HG03196 (cell line): ENCODE results near the gene CPLANE2.
A peak's percentile ranks its signal among the peaks of the same experiment; 100 is the strongest.
"Not testable (repeated sequence)": the region's sequence is repeated elsewhere in the genome, so short reads cannot be mapped to it uniquely, and the experiment has no call there.

Experiments used
- ATAC-seq: cut with Tn5 transposase; IDR thresholded peaks from one replicate; pipeline ENCODE4 v1.9.1; 2021; ENCODE audit not compliant: unreplicated experiment

CPLANE2 gene

GRCh38 chr1:16231331-16232315, 5.4 kb downstream of the CPLANE2 start:
- ATAC-seq, result no peak

GRCh38 chr1:16230744-16231143, 6.2 kb downstream of the CPLANE2 start:
- ATAC-seq, result no peak

DNA sequence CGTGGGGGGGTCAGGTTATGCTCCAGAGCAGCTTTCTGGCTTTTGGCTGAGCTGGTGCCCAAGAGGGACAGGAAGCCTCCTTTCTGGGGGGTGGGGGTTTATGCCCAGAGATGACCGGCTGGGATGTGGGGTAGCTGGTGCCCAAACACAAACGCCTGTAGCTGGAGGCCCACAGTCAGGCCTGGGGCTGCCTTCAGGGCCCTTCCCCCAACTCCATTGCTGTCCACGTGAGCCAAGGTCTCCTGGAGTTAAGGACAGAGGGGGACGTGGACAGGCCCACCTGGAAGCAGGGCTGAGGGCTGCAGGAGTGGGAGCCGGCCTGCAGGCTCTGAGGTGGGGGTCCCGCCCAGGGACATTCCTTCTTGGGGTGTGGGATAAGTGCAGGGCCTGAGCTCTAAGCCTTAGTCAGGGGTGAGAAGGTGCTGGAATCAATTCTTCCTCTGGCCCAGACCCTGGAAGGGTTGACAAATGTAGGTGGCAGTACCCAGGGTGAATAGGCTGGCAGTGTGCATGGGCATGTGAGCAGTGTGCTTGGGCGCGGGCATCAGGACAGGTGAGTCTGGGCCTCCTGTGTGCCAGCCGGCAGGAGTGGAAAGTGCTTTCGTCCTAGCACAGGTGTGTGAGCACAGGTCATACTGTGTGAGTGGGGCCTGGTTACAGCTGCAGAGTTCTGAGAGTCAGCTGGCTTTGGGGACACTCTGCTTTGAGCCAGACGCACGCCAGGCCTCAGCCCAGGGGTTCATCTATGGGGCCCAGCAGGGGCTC, 6.8 kb downstream of the CPLANE2 start:
- no peak for ATAC-seq

- ATAC-seq, result no peak
These were observed 10.3 kb downstream of the CPLANE2 start for GRCh38 chr1:16226490-16227179.

- no peak for ATAC-seq
These were observed 10.9 kb downstream of the CPLANE2 start for GRCh38 chr1:16226129-16226489.

DNA sequence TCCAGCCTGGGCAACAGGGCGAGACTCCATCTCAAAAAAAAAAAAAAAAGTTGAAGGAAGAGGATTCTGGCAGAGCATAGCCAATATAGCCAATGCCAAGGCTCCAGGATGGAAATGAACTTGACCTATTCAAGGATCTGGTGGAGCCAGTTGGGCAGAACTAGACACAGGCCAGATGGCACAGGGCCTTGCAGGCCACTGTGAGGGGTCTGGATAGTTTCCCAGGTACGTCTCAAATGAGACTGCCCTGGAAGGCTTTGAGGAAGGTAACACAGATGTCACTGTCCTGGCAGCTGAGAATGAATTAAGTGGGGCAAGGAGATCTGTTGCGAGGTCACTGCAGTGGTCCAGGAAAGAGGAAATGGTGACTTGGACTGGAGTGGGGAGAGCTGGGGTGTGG, 12.5 kb downstream of the CPLANE2 start:
- ATAC-seq, result no peak

DNA sequence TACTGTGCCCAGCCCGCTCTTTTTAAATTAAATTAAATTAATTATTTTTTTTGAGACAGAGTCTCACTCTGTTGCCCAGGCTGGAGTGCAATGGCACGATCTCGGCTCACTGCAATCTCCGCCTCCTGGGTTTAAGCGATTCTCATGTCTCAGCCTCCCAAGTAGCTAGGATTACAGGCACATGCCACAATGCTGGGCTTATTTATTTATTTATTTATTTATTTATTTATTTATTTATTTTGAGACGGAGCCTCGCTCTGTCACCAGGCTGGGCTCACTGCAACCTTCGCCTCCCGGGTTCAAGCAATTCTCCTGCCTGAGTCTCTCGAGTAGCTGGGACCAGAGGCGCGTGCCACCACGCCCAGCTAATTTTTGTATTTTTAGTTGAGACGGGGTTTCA, 14.3 kb downstream of the CPLANE2 start:
- not testable (repeated sequence) for ATAC-seq

- ATAC-seq, result no peak
These were observed 15.5 kb downstream of the CPLANE2 start for GRCh38 chr1:16221499-16221898.

DNA sequence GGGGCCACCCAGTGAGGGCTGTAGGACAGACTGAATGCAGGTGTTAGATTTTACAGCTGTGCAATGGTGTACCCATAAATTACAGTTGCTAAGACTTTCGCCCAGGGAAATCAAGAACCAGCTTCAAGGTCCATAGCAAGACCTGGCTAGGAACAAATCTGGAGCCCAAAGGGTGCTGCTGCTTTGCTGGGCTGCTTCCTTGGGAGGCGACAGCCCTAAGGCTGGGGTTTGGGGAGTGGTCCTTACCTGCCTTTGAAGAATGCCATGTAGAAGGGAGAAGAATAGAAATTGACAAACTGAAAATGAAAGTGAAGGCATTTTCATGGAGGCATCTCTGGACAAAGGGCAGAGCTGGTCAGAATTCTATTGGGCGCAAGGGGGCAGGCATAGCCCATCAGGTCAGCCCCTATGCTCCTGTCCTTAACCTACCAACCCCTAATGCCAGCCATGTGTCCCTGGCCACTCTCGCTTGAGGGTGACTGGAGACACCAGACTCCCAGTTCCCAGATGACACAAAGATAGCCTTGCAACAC, 16.9 kb downstream of the CPLANE2 start:
- no peak for ATAC-seq

- no peak for ATAC-seq
These were observed 18.3 kb downstream of the CPLANE2 start for GRCh38 chr1:16218674-16219071.

DNA sequence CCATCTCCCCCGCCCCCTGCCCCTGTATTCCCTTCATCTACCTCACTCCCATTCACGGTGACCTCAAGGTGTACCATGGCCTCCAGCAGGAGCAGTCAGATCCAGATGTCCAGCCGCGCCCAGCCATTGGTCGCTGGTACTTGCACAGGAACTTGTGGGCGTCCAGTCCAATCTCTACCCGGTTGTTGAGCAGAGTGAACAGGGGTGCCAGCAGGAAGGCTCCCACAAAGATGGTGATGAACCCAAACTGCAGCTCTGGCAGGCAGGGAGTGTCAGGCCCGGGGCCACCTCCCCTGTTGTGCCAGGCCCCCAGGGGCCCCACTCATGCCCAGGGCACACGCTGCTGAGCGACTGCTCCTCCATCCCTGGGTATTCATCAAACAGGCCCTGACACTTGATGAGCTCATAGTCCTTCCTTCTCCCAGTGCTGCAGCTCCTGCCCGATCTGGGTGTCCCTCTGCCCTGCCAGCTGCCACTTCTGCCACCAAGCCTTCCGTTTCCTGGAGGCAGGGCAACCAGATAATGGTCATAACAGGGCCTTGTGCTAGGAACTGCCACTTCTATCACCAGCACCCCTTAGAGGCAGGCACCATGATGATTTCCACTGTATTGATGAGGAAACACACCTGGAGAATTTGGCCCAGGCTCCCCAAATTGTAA, 18.8 kb downstream of the CPLANE2 start:
- no peak for ATAC-seq

- peak; percentile 92 for ATAC-seq
These were observed 19.8 kb downstream of the CPLANE2 start for GRCh38 chr1:16217061-16217785.

DNA sequence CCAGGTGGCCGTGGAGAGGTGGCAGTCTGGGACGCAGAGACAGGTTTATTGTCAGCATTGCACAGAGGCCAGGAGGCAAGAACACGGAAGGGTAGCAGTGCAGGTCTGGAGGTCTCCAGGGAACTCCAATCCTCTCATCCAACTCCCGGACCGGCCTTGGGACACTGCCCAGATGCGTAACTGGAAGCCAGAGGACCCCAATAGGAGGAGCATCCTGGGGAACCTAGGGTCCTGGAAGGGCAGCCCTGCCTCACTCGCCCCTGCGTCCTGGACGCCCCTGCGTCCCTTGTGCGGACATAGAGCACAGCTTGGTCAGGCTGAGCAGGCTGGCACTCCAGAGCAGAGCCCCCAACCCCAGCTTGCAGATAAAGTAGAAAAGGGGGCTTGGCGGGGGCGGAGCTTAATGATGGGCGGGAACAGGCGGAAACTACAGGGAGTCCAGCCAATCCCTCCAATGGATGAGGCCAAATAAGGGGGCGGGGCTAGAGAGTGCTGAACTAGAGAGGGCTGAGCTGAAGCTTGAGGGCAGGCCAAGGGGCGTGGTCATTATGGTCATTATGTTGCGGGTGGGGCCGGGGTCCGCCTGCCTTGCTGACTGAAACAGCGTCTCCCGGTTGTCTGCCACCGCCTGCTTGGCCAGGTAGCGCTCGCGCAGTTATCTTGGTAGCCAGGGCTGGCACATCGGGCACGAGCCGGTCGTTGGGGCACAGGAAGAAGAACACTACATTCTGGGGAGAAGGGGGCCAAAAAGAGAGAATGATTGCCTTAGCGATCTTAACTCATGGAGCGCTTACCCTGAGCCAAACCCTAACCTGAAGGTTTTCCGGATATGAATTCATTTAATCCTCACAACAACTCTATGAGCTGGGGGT, 20.9 kb downstream of the CPLANE2 start:
- ATAC-seq, result no peak

GRCh38 chr1:16215240-16215639, 21.7 kb downstream of the CPLANE2 start:
- ATAC-seq, result not testable (repeated sequence)

- not testable (repeated sequence) for ATAC-seq
These were observed 23.4 kb downstream of the CPLANE2 start for GRCh38 chr1:16213544-16213943.

GRCh38 chr1:16213013-16213412, 24.0 kb downstream of the CPLANE2 start:
- no peak for ATAC-seq

GRCh38 chr1:16212251-16212961, 24.6 kb downstream of the CPLANE2 start, which contains the start of gene ARHGEF19:
Gene ARHGEF19, minus strand, starts transcription at chr1:16212652. Its CDS starts 3,598 bp downstream, at chr1:16209054.
- ATAC-seq, result no peak

DNA sequence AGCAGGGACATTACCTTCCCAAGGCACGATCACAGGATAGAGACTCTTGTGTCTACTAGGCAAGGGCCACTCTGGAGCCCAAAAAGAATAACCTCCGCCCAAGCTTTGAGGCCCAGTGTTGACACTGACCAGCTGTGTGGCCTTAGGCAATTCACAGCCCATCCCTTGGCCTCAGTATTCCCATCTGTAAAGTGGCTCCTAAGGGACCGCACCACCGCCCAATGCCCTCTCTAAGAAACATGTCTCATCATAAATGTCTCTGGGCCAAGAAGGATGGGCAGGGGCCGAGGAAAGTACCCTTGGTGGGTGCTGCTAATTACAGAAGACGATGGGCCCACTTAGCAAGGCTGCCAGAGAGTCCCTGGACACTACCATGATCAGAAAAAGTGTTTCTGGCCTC, 25.2 kb downstream of the CPLANE2 start:
- no peak for ATAC-seq
